Loucy (cell line): Measurements from ENCODE around the gene CTNS.

Experiments used
- EZH2phosphoT487 ChIP-seq: fragments of 200-600 bp; IDR thresholded peaks from 2 replicates; pipeline ENCODE4 v1.6.1; 2018; ENCODE audit warnings: antibody characterized with exemption, mild to moderate bottlenecking, moderate library complexity, borderline replicate concordance
- TF ChIP-seq, protein P1 (sequence below): fragments of 200-600 bp; sonication (generic); conservative IDR thresholded peaks from 2 replicates; pipeline ENCODE4 v1.5.1; 2014; ENCODE audit warnings: mild to moderate bottlenecking, antibody characterized with exemption, low read length

DNA sequence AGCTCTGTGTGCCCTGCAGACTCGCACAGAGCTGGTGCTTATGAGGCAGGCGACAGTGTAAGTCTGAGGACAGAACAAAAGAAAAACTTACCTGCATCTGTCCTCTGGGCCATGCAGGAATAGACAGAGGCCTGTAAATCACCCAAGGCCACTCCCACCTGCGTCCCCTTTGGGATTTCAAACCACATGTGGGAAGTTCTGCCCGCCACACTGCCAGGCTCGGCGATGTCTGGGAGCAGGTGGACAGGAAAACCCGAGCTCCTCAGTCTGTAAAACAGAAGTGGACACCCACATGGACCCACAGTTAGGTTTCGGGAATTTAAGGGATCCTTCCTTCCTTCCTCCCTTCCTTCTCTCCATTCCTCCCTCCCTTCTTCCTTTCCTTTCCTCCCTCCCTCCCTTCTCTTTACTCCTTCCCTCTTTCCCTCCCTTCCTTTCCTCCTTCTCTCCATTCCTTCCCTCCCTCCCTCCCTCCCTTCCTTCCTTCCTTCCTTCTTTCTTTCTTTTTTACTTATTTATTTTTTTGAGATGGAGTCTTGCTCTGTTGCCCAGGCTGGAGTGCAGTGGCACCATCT, 15.3 kb upstream of the CTNS start:
- TF ChIP-seq, protein P1, sequence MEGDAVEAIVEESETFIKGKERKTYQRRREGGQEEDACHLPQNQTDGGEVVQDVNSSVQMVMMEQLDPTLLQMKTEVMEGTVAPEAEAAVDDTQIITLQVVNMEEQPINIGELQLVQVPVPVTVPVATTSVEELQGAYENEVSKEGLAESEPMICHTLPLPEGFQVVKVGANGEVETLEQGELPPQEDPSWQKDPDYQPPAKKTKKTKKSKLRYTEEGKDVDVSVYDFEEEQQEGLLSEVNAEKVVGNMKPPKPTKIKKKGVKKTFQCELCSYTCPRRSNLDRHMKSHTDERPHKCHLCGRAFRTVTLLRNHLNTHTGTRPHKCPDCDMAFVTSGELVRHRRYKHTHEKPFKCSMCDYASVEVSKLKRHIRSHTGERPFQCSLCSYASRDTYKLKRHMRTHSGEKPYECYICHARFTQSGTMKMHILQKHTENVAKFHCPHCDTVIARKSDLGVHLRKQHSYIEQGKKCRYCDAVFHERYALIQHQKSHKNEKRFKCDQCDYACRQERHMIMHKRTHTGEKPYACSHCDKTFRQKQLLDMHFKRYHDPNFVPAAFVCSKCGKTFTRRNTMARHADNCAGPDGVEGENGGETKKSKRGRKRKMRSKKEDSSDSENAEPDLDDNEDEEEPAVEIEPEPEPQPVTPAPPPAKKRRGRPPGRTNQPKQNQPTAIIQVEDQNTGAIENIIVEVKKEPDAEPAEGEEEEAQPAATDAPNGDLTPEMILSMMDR, result no peak
- TF ChIP-seq EZH2phosphoT487, result no peak
